Glutamatergic neuron (in vitro differentiated cells): ENCODE measurements around the gene SLC15A3. TPM values are rescaled to one million over a fixed set of nuclear protein-coding genes. Genes with fewer than 3 reads are reported as not detected.
A peak's percentile ranks its signal among the peaks of the same experiment; 100 is the strongest.

Source experiments
- DNase-seq: peaks from one replicate; pipeline ENCODE4 v3.0.0; 2022
- H3K27ac Mint-ChIP-seq: one replicate; pipeline ENCODE4 v1.8.0; 2020; ENCODE audit warnings: mild to moderate bottlenecking, mixed read lengths, inconsistent platforms; ENCODE audit not compliant: unreplicated experiment
- H3K27me3 Mint-ChIP-seq: one replicate; pipeline ENCODE4 v1.8.0; 2020; ENCODE audit warnings: mild to moderate bottlenecking, moderate library complexity, mixed read lengths, inconsistent platforms; ENCODE audit not compliant: unreplicated experiment
- H3K36me3 Mint-ChIP-seq: one replicate; pipeline ENCODE4 v1.8.0; 2020; ENCODE audit warnings: mild to moderate bottlenecking, mixed read lengths, inconsistent platforms; ENCODE audit not compliant: unreplicated experiment
- H3K4me1 Mint-ChIP-seq: one replicate; pipeline ENCODE4 v1.8.0; 2020; ENCODE audit warnings: mild to moderate bottlenecking, low read depth, mixed read lengths, inconsistent platforms; ENCODE audit not compliant: unreplicated experiment
- H3K4me3 Mint-ChIP-seq: one replicate; pipeline ENCODE4 v1.8.0; 2020; ENCODE audit warnings: mild to moderate bottlenecking, mixed read lengths, inconsistent platforms; ENCODE audit not compliant: unreplicated experiment
- H3K9me3 Mint-ChIP-seq: one replicate; pipeline ENCODE4 v1.8.0; 2020; ENCODE audit warnings: mild to moderate bottlenecking, moderate library complexity, mixed read lengths, inconsistent platforms; ENCODE audit not compliant: unreplicated experiment
- CTCF ChIP-seq: fragments of 200-600 bp; sonication (generic); IDR thresholded peaks from one replicate; pipeline ENCODE4 v1.5.0; 2021; ENCODE audit not compliant: partially characterized antibody, unreplicated experiment
- total RNA-seq: library from RNA; stranded (reverse); fragmentation: NEBNext Ultra II Directional; extraction: Animal tissue kit (Norgen Biotek cat#: 25700); gene quantifications from one replicate; pipeline ENCODE4 v1.2.1, GENCODE V29; 2021; ENCODE audit not compliant: unreplicated experiment

Gene SLC15A3
- total RNA-seq, 1 donor from 2014 or later = 4.4 TPM

- Mint-ChIP-seq H3K4me3 (no peak overlapping the region), H3K9me3 (peaks cover 19% of the 10 kb centered on the region), H3K36me3 (no peaks in the 10 kb centered on the region), H3K27ac (no peak overlapping the region), H3K4me1 (peaks cover 47% of the 10 kb centered on the region), H3K27me3 (peaks cover 18% of the 10 kb centered on the region)
- no peak for DNase-seq
- TF ChIP-seq CTCF = peak; percentile 34
These were observed 7.3 kb downstream of the SLC15A3 start for GRCh38 chr11:60944490-60945294.

- H3K27me3 Mint-ChIP-seq = peaks cover 28% of the 10 kb centered on the region
- peak overlapping the region; percentile 4 for H3K27ac Mint-ChIP-seq
- no peak for DNase-seq
- TF ChIP-seq CTCF = no peak
- no peaks in the 10 kb centered on the region for H3K36me3 Mint-ChIP-seq
- peaks cover 39% of the 10 kb centered on the region for H3K4me1 Mint-ChIP-seq
- peaks cover 24% of the 10 kb centered on the region for H3K9me3 Mint-ChIP-seq
- peak overlapping the region; percentile 42 for H3K4me3 Mint-ChIP-seq
These were observed 8.9 kb downstream of the SLC15A3 start for GRCh38 chr11:60942970-60943565.

GRCh38 chr11:60942219-60942618, 9.8 kb downstream of the SLC15A3 start:
- TF ChIP-seq CTCF = no peak

GRCh38 chr11:60941371-60942119, 10.4 kb downstream of the SLC15A3 start:
- no peak for DNase-seq
- Mint-ChIP-seq H3K36me3 (no peaks in the 10 kb centered on the region), H3K27ac (peak overlapping the region; percentile 62), H3K27me3 (peaks cover 34% of the 10 kb centered on the region), H3K4me1 (peaks cover 34% of the 10 kb centered on the region), H3K9me3 (peaks cover 21% of the 10 kb centered on the region), H3K4me3 (no peak overlapping the region)
- no peak for TF ChIP-seq CTCF

More at GRCh38 chr11:60942219-60942618, 9.8 kb downstream of the SLC15A3 start:
- H3K9me3 Mint-ChIP-seq = peaks cover 21% of the 10 kb centered on the region
- H3K27me3 Mint-ChIP-seq = peaks cover 32% of the 10 kb centered on the region
- peaks cover 36% of the 10 kb centered on the region for H3K4me1 Mint-ChIP-seq
- peak overlapping the region; percentile 44 for H3K27ac Mint-ChIP-seq
- DNase-seq = peak; percentile 59
- peak overlapping the region; percentile 38 for H3K4me3 Mint-ChIP-seq
- H3K36me3 Mint-ChIP-seq = no peaks in the 10 kb centered on the region
